H9 (cell line): ENCODE measurements around the gene GNLY. TPM values are rescaled to one million over a fixed set of nuclear protein-coding genes. Genes with fewer than 3 reads are reported as not detected.

Source experiments
- DNase-seq: peaks from one replicate; pipeline ENCODE4 v3.0.0-alpha.2; 2017
- H2AFZ ChIP-seq: one replicate; pipeline ENCODE4 v1.6.1; 2013; ENCODE audit warnings: mild to moderate bottlenecking, low read length, control low read depth, moderate library complexity
- H2AK5ac ChIP-seq: 2 replicates; pipeline ENCODE4 v1.6.1; 2013; ENCODE audit warnings: low read length, control low read depth, mixed read lengths; ENCODE audit not compliant: insufficient read length
- H2BK120ac ChIP-seq: one replicate; pipeline ENCODE4 v1.6.1; 2013; ENCODE audit warnings: low read depth, mild to moderate bottlenecking, low read length, control low read depth, inconsistent platforms; ENCODE audit not compliant: poor library complexity, severe bottlenecking
- H2BK12ac ChIP-seq: 2 replicates; pipeline ENCODE4 v1.6.1; 2013; ENCODE audit warnings: low read length, control low read depth, mixed read lengths, low read depth; ENCODE audit not compliant: insufficient read length
- H2BK15ac ChIP-seq: 2 replicates; pipeline ENCODE4 v1.6.1; 2013; ENCODE audit warnings: low read depth, low read length, control low read depth
- H2BK20ac ChIP-seq: one replicate; pipeline ENCODE4 v1.6.1; 2013; ENCODE audit warnings: low read depth, mild to moderate bottlenecking, low read length, control low read depth, inconsistent platforms; ENCODE audit not compliant: poor library complexity, severe bottlenecking
- H2BK5ac ChIP-seq: 2 replicates; pipeline ENCODE4 v1.6.1; 2013; ENCODE audit warnings: low read length, control low read depth, mixed read lengths; ENCODE audit not compliant: insufficient read length
- H3K14ac ChIP-seq: 2 replicates; pipeline ENCODE4 v1.6.1; 2013; ENCODE audit warnings: low read length, control low read depth; ENCODE audit not compliant: insufficient read depth
- H3K18ac ChIP-seq: 2 replicates; pipeline ENCODE4 v1.6.1; 2013; ENCODE audit warnings: low read depth, mild to moderate bottlenecking, mixed read lengths, low read length, control low read depth; ENCODE audit not compliant: insufficient read length
- H3K23ac ChIP-seq: 2 replicates; pipeline ENCODE4 v1.6.1; 2013; ENCODE audit warnings: low read length, control low read depth, mixed read lengths, low read depth; ENCODE audit not compliant: insufficient read length
- H3K23me2 ChIP-seq: 2 replicates; pipeline ENCODE4 v1.6.1; 2013; ENCODE audit warnings: low read depth, mild to moderate bottlenecking, mixed read lengths, low read length, control low read depth; ENCODE audit not compliant: insufficient read length, poor library complexity, severe bottlenecking
- H3K27ac ChIP-seq: 2 replicates; pipeline ENCODE4 v1.5.1; 2013; ENCODE audit warnings: low read length, control low read depth, mixed read lengths, low read depth; ENCODE audit not compliant: insufficient read length
- H3K27me3 ChIP-seq: 2 replicates; pipeline ENCODE4 v1.6.1; 2013; ENCODE audit warnings: low read length, control low read depth, inconsistent platforms; ENCODE audit not compliant: insufficient read depth
- H3K4ac ChIP-seq: 2 replicates; pipeline ENCODE4 v1.6.1; 2013; ENCODE audit warnings: low read depth, mild to moderate bottlenecking, control low read depth, inconsistent platforms, low read length, moderate library complexity
- H3K4me1 ChIP-seq: 2 replicates; pipeline ENCODE4 v1.6.1; 2013; ENCODE audit warnings: low read length, control low read depth, inconsistent platforms; ENCODE audit not compliant: insufficient read depth
- H3K4me2 ChIP-seq: 2 replicates; pipeline ENCODE4 v1.6.1; 2013; ENCODE audit warnings: low read length, control low read depth, mixed read lengths; ENCODE audit not compliant: insufficient read length, insufficient read depth
- H3K56ac ChIP-seq: 2 replicates; pipeline ENCODE4 v1.6.1; 2013; ENCODE audit warnings: low read depth, mild to moderate bottlenecking, mixed read lengths, low read length, control low read depth; ENCODE audit not compliant: insufficient read length
- H3K79me1 ChIP-seq: 2 replicates; pipeline ENCODE4 v1.6.1; 2013; ENCODE audit warnings: low read depth, mild to moderate bottlenecking, moderate library complexity, low read length, control low read depth, inconsistent platforms; ENCODE audit not compliant: insufficient read depth, poor library complexity, severe bottlenecking
- H3K79me2 ChIP-seq: 2 replicates; pipeline ENCODE4 v1.6.1; 2013; ENCODE audit warnings: low read length, control low read depth, inconsistent platforms; ENCODE audit not compliant: insufficient read depth
- H3K9ac ChIP-seq: 2 replicates; pipeline ENCODE4 v1.6.1; 2013; ENCODE audit warnings: low read length, control low read depth, mixed read lengths; ENCODE audit not compliant: insufficient read length; ENCODE audit errors: extremely low read depth
- H3K9me3 ChIP-seq: one replicate; pipeline ENCODE4 v1.6.1; 2013; ENCODE audit warnings: low read depth, low read length, inconsistent platforms; ENCODE audit not compliant: control insufficient read depth
- H3T11ph ChIP-seq: one replicate; pipeline ENCODE4 v1.6.1; 2013; ENCODE audit warnings: mild to moderate bottlenecking, low read length, control low read depth, inconsistent platforms
- H4K20me1 ChIP-seq: one replicate; pipeline ENCODE4 v1.6.1; 2013; ENCODE audit not compliant: control insufficient read depth, insufficient read length, insufficient read depth
- H4K5ac ChIP-seq: 2 replicates; pipeline ENCODE4 v1.6.1; 2013; ENCODE audit warnings: low read depth, mild to moderate bottlenecking, mixed read lengths, low read length, control low read depth; ENCODE audit not compliant: insufficient read length
- H4K8ac ChIP-seq: replicated peaks from 2 replicates; pipeline ENCODE4 v1.6.1; 2013; ENCODE audit warnings: low read length, control low read depth, mixed read lengths, low read depth; ENCODE audit not compliant: insufficient read length
- H4K91ac ChIP-seq: 2 replicates; pipeline ENCODE4 v1.6.1; 2013; ENCODE audit warnings: low read depth, mild to moderate bottlenecking, moderate library complexity, mixed read lengths, low read length, control low read depth; ENCODE audit not compliant: insufficient read length
- H3K27ac Mint-ChIP-seq, 3 experiments: 2 replicates in 2 of 3; 3 replicates in 1 of 3; pipeline ENCODE4 v1.8.0; 2020 to 2021; ENCODE audit warnings: mixed read lengths in 3 of 3, mild to moderate bottlenecking in 1 of 3, moderate library complexity in 1 of 3
- H3K27me3 Mint-ChIP-seq: 2 replicates; pipeline ENCODE4 v1.8.0; 2021; ENCODE audit warnings: low read depth, mild to moderate bottlenecking, moderate library complexity, mixed read lengths
- H3K36me3 Mint-ChIP-seq, 3 experiments: 2 replicates in 2 of 3; 3 replicates in 1 of 3; pipeline ENCODE4 v1.8.0; 2020 to 2021; ENCODE audit warnings: low read depth in 3 of 3, mixed read lengths in 3 of 3; ENCODE audit not compliant: insufficient read depth in 1 of 3
- H3K4me1 Mint-ChIP-seq, 2 experiments: 2 replicates each; pipeline ENCODE4 v1.8.0; 2020; ENCODE audit warnings: mixed read lengths in 2 of 2
- H3K4me3 Mint-ChIP-seq, 2 experiments: 2 replicates in 1 of 2; 3 replicates in 1 of 2; pipeline ENCODE4 v1.8.0; 2020 to 2021; ENCODE audit warnings: mild to moderate bottlenecking in 2 of 2, mixed read lengths in 2 of 2, moderate library complexity in 1 of 2
- H3K9me3 Mint-ChIP-seq, 2 experiments: 2 replicates in 1 of 2; 3 replicates in 1 of 2; pipeline ENCODE4 v1.8.0; 2020; ENCODE audit warnings: mild to moderate bottlenecking in 2 of 2, mixed read lengths in 2 of 2, moderate library complexity in 1 of 2
- WGBS: extraction: QIAGEN DNeasy Blood & Tissue Kit; methylation state at CpG from one replicate; pipeline ENCODE4 v1.1.7; 2013; ENCODE audit warnings: missing lambda C conversion rate, low lambda C conversion rate, mixed read lengths; ENCODE audit not compliant: insufficient read length; ENCODE audit errors: extremely low coverage; 5-methylcytosine and 5-hydroxymethylcytosine counted together
- total RNA-seq: library from RNA; stranded (reverse); gene quantifications from 2 replicates; pipeline ENCODE4 v1.2.1, GENCODE V29; 2021
- TF ChIP-seq, protein P1 (sequence below): fragments of 200-600 bp; sonication (generic); conservative IDR thresholded peaks from 3 replicates; pipeline ENCODE4 v1.8.0; 2021; ENCODE audit warnings: antibody characterized with exemption, mild to moderate bottlenecking

Gene GNLY
- total RNA-seq, 1 experiment from 2014 or later = not detected

- Histone ChIP-seq H3K4me2 (no peak overlapping the region), H2AFZ (no peak overlapping the region), H3K4ac (no peak overlapping the region), H4K91ac (no peak overlapping the region), H3K79me2 (no peaks in the 10 kb centered on the region), H3K9me3 (no peaks in the 10 kb centered on the region), H4K5ac (no peak overlapping the region), H3K27ac (no peak overlapping the region), H3K4me1 (no peaks in the 10 kb centered on the region), H2BK5ac (no peak overlapping the region), H2BK120ac (no peak overlapping the region), H3K79me1 (no peaks in the 10 kb centered on the region), H3K9ac (no peak overlapping the region), H3K27me3 (no peaks in the 10 kb centered on the region; the same call in 1 of the 2 replicates), H3K23ac (no peak overlapping the region), H2AK5ac (no peak overlapping the region), H3K23me2 (no peaks in the 10 kb centered on the region), H3K14ac (no peak overlapping the region), H2BK15ac (no peak overlapping the region), H3K56ac (no peak overlapping the region), H3K18ac (no peak overlapping the region), H2BK12ac (no peak overlapping the region), H2BK20ac (no peak overlapping the region), H3T11ph (no peak overlapping the region), H4K20me1 (no peaks in the 10 kb centered on the region), H4K8ac (no peak overlapping the region)
- Mint-ChIP-seq H3K4me1 (peaks cover 10 to 21% of the 10 kb centered on the region in 2 experiments), H3K27ac (no peak overlapping the region), H3K9me3 (peaks cover 0 to 3% of the 10 kb centered on the region in 2 experiments; a peak in 2 of 5 replicates), H3K27me3 (peaks cover 62% of the 10 kb centered on the region), H3K4me3 (no peak overlapping the region), H3K36me3 (no peaks in the 10 kb centered on the region)
- TF ChIP-seq, protein P1, sequence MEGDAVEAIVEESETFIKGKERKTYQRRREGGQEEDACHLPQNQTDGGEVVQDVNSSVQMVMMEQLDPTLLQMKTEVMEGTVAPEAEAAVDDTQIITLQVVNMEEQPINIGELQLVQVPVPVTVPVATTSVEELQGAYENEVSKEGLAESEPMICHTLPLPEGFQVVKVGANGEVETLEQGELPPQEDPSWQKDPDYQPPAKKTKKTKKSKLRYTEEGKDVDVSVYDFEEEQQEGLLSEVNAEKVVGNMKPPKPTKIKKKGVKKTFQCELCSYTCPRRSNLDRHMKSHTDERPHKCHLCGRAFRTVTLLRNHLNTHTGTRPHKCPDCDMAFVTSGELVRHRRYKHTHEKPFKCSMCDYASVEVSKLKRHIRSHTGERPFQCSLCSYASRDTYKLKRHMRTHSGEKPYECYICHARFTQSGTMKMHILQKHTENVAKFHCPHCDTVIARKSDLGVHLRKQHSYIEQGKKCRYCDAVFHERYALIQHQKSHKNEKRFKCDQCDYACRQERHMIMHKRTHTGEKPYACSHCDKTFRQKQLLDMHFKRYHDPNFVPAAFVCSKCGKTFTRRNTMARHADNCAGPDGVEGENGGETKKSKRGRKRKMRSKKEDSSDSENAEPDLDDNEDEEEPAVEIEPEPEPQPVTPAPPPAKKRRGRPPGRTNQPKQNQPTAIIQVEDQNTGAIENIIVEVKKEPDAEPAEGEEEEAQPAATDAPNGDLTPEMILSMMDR = no peak
- no CpG with 5 or more reads among the region's 4 CpGs for WGBS
- DNase-seq = no peak
These were observed 46.0 kb downstream of the GNLY start for GRCh38 chr2:85740193-85740592.
